ENCODE results near the gene VGLL4.

Gene VGLL4

GRCh38 chr3:11588755-11589154, 55.0 kb downstream of the VGLL4 start:
- TF ChIP-seq ZFP30 (CRISPR knock-in tag; IDR thresholded peaks at IDR 0.05) (no peak), RARB (CRISPR knock-in tag; IDR thresholded peaks at IDR 0.05) (no peak), ZNF70 (CRISPR knock-in tag; IDR thresholded peaks at IDR 0.05) (no peak)
- ATAC-seq: no peak

- no peak for TF ChIP-seq GLIS3 (CRISPR knock-in tag; IDR thresholded peaks at IDR 0.05)
- no peak for TF ChIP-seq ZNF8 (CRISPR knock-in tag; IDR thresholded peaks at IDR 0.05)
- TF ChIP-seq SNAI2 (CRISPR knock-in tag; IDR thresholded peaks at IDR 0.05): no peak
- TF ChIP-seq ESRRG (CRISPR knock-in tag; IDR thresholded peaks at IDR 0.05): no peak
- TF ChIP-seq ISL1 (CRISPR knock-in tag; IDR thresholded peaks at IDR 0.05): no peak
- no peak for TF ChIP-seq PATZ1 (CRISPR knock-in tag; IDR thresholded peaks at IDR 0.05; ENCODE audit: borderline replicate concordance)
- no peak for TF ChIP-seq BACH2 (CRISPR knock-in tag; IDR thresholded peaks at IDR 0.05; ENCODE audit: borderline replicate concordance)
- no peak for TF ChIP-seq ZFP3 (CRISPR knock-in tag; IDR thresholded peaks at IDR 0.05)
- TF ChIP-seq ZNF70 (CRISPR knock-in tag; IDR thresholded peaks at IDR 0.05): no peak
- no peak for ATAC-seq
Measured at GRCh38 chr3:11588338-11588737, 55.4 kb downstream of the VGLL4 start.

- no peak for ATAC-seq
- TF ChIP-seq OSR1 (CRISPR knock-in tag; IDR thresholded peaks at IDR 0.05) (no peak), RARB (CRISPR knock-in tag; IDR thresholded peaks at IDR 0.05) (no peak), TCF4 (CRISPR knock-in tag; IDR thresholded peaks at IDR 0.05; ENCODE audit: borderline replicate concordance) (no peak), ZFP30 (CRISPR knock-in tag; IDR thresholded peaks at IDR 0.05) (no peak), ESRRG (CRISPR knock-in tag; IDR thresholded peaks at IDR 0.05) (no peak), ZNF8 (CRISPR knock-in tag; IDR thresholded peaks at IDR 0.05) (no peak), CSDC2 (CRISPR knock-in tag; IDR thresholded peaks at IDR 0.05) (no peak), TOX (CRISPR knock-in tag; IDR thresholded peaks at IDR 0.05; ENCODE audit: borderline replicate concordance) (no peak), GLIS3 (CRISPR knock-in tag; IDR thresholded peaks at IDR 0.05) (no peak), TSHZ2 (CRISPR knock-in tag; IDR thresholded peaks at IDR 0.05) (no peak)
Measured at GRCh38 chr3:11587766-11588165, 55.9 kb downstream of the VGLL4 start.

GRCh38 chr3:11584570-11584969, 59.1 kb downstream of the VGLL4 start:
- TF ChIP-seq PATZ1 (CRISPR knock-in tag; IDR thresholded peaks at IDR 0.05; ENCODE audit: borderline replicate concordance) (no peak), RARB (CRISPR knock-in tag; IDR thresholded peaks at IDR 0.05) (no peak), ZFP3 (CRISPR knock-in tag; IDR thresholded peaks at IDR 0.05) (no peak), CREB5 (CRISPR knock-in tag; IDR thresholded peaks at IDR 0.05; ENCODE audit: low read depth) (no peak), ZC3H10 (CRISPR knock-in tag; IDR thresholded peaks at IDR 0.05) (no peak), ZFP30 (CRISPR knock-in tag; IDR thresholded peaks at IDR 0.05) (no peak), BACH2 (CRISPR knock-in tag; IDR thresholded peaks at IDR 0.05; ENCODE audit: borderline replicate concordance) (no peak), CSDC2 (CRISPR knock-in tag; IDR thresholded peaks at IDR 0.05) (no peak), PPARA (CRISPR knock-in tag; IDR thresholded peaks at IDR 0.05; ENCODE audit: borderline replicate concordance) (no peak), ARNTL (CRISPR knock-in tag; IDR thresholded peaks at IDR 0.05; ENCODE audit: borderline replicate concordance, low read depth) (no peak), TSHZ2 (CRISPR knock-in tag; IDR thresholded peaks at IDR 0.05) (no peak), CSRNP3 (CRISPR knock-in tag; IDR thresholded peaks at IDR 0.05) (no peak), TCF4 (CRISPR knock-in tag; IDR thresholded peaks at IDR 0.05; ENCODE audit: borderline replicate concordance) (no peak), ISL1 (CRISPR knock-in tag; IDR thresholded peaks at IDR 0.05) (no peak), TOX (CRISPR knock-in tag; IDR thresholded peaks at IDR 0.05; ENCODE audit: borderline replicate concordance) (no peak), GLIS3 (CRISPR knock-in tag; IDR thresholded peaks at IDR 0.05) (no peak)
- ATAC-seq: no peak

Measured in SK-N-SH treated with all-trans-retinoic acid at 6 μM for 48 hours (cell line).